HepG2 (cell line): ENCODE measurements around the gene GLG1. TPM values are rescaled to one million over a fixed set of nuclear protein-coding genes. Genes with fewer than 3 reads are reported as not detected.

Experiments
- ATF2 ChIP-seq: sonication (generic); formaldehyde crosslinking; IDR thresholded peaks from 2 replicates; pipeline ENCODE4 v1.4.0; 2020; ENCODE audit warnings: missing genetic modification reagents
- ATRX ChIP-seq: sonication (generic); formaldehyde crosslinking; IDR thresholded peaks from 2 replicates; pipeline ENCODE4 v1.4.0; 2020; ENCODE audit warnings: missing genetic modification reagents, borderline replicate concordance
- CBX1 ChIP-seq: IDR thresholded peaks from one replicate; pipeline ENCODE4 v1.6.1; 2016; ENCODE audit warnings: antibody characterized with exemption, low read depth
- CREB3 ChIP-seq: sonication (generic); formaldehyde crosslinking; IDR thresholded peaks from 2 replicates; pipeline ENCODE4 v1.5.0; 2020; ENCODE audit warnings: missing genetic modification reagents
- SALL1 ChIP-seq: sonication (generic); formaldehyde crosslinking; IDR thresholded peaks from 2 replicates; pipeline ENCODE4 v1.8.0; 2022; ENCODE audit warnings: mild to moderate bottlenecking, missing genetic modification reagents
- SPEN ChIP-seq: sonication (generic); formaldehyde crosslinking; IDR thresholded peaks from 2 replicates; pipeline ENCODE4 v1.5.1; 2020; ENCODE audit warnings: low read depth, mild to moderate bottlenecking, missing genetic modification reagents
- TEAD2 ChIP-seq: sonication (generic); formaldehyde crosslinking; IDR thresholded peaks from 2 replicates; pipeline ENCODE4 v1.9.0; 2021; ENCODE audit warnings: missing genetic modification reagents
- ZBTB26 ChIP-seq: IDR thresholded peaks from 2 replicates; pipeline ENCODE4 v1.6.1; 2016; ENCODE audit warnings: missing compliant biosample characterization, missing genetic modification reagents, borderline replicate concordance
- ZBTB38 ChIP-seq: sonication (generic); formaldehyde crosslinking; IDR thresholded peaks from 2 replicates; pipeline ENCODE4 v1.5.1; 2020; ENCODE audit warnings: mild to moderate bottlenecking, missing genetic modification reagents
- ZZZ3 ChIP-seq: sonication (generic); formaldehyde crosslinking; IDR thresholded peaks from 2 replicates; pipeline ENCODE4 v1.4.0; 2020; ENCODE audit warnings: missing genetic modification reagents, mild to moderate bottlenecking, borderline replicate concordance
- polyA plus RNA-seq, 8 experiments: library from polyadenylated mRNA; depleted of rRNA in 3 of 8; stranded (reverse) in 7 of 8; unstranded in 1 of 8; fragments of >200 nt; fragmentation: Illumina TruSeq in 4 of 8; extraction: Trizol in 4 of 8; gene quantifications; 2 replicates each; pipeline versions ENCODE4 v1.2.1 to v1.2.3, GENCODE V29; 2011 to 2016; ENCODE audit warnings: low read depth in 4 of 8, missing spikeins in 1 of 8, mixed read lengths in 1 of 8; ENCODE audit not compliant: insufficient read depth in 1 of 8
- total RNA-seq, 5 experiments: library from RNA; depleted of rRNA; stranded (reverse); fragments of >200 nt; fragmentation: Illumina TruSeq; extraction: Trizol; gene quantifications; 2 replicates each; pipeline ENCODE4 v1.2.3, GENCODE V29; 2016; ENCODE audit warnings: low read depth in 1 of 5
- TF ChIP-seq, protein P1 (sequence below): sonication (generic); formaldehyde crosslinking; IDR thresholded peaks from one replicate; pipeline ENCODE4 v1.5.1; 2020; ENCODE audit warnings: mild to moderate bottlenecking, missing genetic modification reagents; ENCODE audit errors: not compliant biosample characterization
- TF ChIP-seq, protein P2 (sequence below): sonication (generic); formaldehyde crosslinking; IDR thresholded peaks from 2 replicates; pipeline ENCODE4 v1.4.0; 2020; ENCODE audit warnings: missing genetic modification reagents
- TF ChIP-seq, protein P3 (sequence below): sonication (generic); formaldehyde crosslinking; IDR thresholded peaks from 2 replicates; pipeline ENCODE4 v1.9.0; 2021; ENCODE audit warnings: missing genetic modification reagents, mild to moderate bottlenecking, borderline replicate concordance

GLG1 gene
- total and polyA plus RNA-seq, 2 of the 13 experiments (the other 11 are each of a cell fraction or from before 2014, with no cell fraction given), result 87.7 to 141 TPM

DNA sequence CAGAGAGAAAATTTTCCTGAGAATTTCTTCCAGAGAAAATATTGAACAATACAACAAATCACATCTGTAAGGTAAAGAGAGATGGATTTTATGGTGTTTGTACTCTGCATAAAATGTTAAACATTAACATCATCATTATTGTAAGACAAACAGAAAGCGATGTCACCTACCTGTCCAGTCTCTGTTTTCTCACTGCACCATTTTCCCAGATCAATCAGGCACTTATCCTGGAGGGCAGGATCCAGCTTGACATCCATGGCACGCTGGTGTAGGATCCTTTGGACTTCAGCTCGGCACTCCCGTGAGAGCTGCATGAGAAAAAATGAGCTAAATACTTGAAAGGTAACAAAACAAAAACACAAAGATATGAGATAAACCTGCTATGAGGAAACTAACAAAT lies 129.7 kb downstream of the GLG1 start (continued):
- TF ChIP-seq, protein P1, sequence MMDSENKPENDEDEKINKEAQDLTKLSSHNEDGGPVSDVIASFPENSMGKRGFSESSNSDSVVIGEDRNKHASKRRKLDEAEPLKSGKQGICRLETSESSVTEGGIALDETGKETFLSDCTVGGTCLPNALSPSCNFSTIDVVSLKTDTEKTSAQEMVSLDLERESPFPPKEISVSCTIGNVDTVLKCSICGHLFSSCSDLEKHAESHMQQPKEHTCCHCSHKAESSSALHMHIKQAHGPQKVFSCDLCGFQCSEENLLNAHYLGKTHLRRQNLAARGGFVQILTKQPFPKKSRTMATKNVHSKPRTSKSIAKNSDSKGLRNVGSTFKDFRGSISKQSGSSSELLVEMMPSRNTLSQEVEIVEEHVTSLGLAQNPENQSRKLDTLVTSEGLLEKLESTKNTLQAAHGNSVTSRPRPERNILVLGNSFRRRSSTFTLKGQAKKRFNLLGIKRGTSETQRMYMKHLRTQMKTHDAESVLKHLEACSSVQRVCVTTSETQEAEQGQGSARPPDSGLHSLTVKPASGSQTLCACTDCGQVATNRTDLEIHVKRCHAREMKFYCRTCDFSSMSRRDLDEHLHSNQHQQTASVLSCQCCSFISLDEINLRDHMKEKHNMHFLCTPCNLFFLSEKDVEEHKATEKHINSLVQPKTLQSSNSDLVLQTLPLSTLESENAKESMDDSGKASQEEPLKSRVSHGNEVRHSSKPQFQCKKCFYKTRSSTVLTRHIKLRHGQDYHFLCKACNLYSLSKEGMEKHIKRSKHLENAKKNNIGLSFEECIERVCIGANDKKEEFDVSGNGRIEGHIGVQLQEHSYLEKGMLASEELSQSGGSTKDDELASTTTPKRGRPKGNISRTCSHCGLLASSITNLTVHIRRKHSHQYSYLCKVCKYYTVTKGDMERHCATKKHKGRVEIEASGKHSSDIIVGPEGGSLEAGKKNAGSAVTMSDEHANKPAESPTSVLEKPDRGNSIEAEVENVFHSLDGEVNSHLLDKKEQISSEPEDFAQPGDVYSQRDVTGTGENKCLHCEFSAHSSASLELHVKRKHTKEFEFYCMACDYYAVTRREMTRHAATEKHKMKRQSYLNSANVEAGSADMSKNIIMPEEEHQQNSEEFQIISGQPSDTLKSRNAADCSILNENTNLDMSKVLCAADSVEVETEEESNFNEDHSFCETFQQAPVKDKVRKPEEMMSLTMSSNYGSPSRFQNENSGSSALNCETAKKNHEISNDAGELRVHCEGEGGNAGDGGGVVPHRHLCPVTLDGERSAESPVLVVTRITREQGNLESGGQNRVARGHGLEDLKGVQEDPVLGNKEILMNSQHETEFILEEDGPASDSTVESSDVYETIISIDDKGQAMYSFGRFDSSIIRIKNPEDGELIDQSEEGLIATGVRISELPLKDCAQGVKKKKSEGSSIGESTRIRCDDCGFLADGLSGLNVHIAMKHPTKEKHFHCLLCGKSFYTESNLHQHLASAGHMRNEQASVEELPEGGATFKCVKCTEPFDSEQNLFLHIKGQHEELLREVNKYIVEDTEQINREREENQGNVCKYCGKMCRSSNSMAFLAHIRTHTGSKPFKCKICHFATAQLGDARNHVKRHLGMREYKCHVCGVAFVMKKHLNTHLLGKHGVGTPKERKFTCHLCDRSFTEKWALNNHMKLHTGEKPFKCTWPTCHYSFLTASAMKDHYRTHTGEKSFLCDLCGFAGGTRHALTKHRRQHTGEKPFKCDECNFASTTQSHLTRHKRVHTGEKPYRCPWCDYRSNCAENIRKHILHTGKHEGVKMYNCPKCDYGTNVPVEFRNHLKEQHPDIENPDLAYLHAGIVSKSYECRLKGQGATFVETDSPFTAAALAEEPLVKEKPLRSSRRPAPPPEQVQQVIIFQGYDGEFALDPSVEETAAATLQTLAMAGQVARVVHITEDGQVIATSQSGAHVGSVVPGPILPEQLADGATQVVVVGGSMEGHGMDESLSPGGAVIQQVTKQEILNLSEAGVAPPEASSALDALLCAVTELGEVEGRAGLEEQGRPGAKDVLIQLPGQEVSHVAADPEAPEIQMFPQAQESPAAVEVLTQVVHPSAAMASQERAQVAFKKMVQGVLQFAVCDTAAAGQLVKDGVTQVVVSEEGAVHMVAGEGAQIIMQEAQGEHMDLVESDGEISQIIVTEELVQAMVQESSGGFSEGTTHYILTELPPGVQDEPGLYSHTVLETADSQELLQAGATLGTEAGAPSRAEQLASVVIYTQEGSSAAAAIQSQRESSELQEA (CRISPR knock-in tag), result no peak
- TF ChIP-seq CBX1 (no peak), ATRX (CRISPR knock-in tag) (no peak), ZBTB26 (no peak), ZZZ3 (CRISPR knock-in tag) (no peak), CREB3 (no peak), TEAD2 (no peak), SALL1 (CRISPR knock-in tag) (peak; percentile 45; the same call in 1 of the 2 replicates), ATF2 (CRISPR knock-in tag) (peak; percentile 38; the same call in 1 of the 2 replicates), SPEN (no peak), ZBTB38 (no peak)
- TF ChIP-seq, protein P2, sequence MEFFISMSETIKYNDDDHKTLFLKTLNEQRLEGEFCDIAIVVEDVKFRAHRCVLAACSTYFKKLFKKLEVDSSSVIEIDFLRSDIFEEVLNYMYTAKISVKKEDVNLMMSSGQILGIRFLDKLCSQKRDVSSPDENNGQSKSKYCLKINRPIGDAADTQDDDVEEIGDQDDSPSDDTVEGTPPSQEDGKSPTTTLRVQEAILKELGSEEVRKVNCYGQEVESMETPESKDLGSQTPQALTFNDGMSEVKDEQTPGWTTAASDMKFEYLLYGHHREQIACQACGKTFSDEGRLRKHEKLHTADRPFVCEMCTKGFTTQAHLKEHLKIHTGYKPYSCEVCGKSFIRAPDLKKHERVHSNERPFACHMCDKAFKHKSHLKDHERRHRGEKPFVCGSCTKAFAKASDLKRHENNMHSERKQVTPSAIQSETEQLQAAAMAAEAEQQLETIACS, result no peak
- TF ChIP-seq, protein P3, sequence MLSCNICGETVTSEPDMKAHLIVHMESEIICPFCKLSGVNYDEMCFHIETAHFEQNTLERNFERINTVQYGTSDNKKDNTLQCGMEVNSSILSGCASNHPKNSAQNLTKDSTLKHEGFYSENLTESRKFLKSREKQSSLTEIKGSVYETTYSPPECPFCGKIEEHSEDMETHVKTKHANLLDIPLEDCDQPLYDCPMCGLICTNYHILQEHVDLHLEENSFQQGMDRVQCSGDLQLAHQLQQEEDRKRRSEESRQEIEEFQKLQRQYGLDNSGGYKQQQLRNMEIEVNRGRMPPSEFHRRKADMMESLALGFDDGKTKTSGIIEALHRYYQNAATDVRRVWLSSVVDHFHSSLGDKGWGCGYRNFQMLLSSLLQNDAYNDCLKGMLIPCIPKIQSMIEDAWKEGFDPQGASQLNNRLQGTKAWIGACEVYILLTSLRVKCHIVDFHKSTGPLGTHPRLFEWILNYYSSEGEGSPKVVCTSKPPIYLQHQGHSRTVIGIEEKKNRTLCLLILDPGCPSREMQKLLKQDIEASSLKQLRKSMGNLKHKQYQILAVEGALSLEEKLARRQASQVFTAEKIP (CRISPR knock-in tag), result no peak
